NCI-H146 (cell line): Measurements from ENCODE around the gene PSEN1.

Source experiments
- DNase-seq: peaks from one replicate; lab custom pipeline; 2025; lab: John Stamatoyannopoulos, UW

Gene PSEN1

GRCh38 chr14:73240816-73241480 is 104.6 kb downstream of the PSEN1 start:
- no peak for DNase-seq

GRCh38 chr14:73241481-73242165 is 105.3 kb downstream of the PSEN1 start:
- DNase-seq, result no peak

DNA sequence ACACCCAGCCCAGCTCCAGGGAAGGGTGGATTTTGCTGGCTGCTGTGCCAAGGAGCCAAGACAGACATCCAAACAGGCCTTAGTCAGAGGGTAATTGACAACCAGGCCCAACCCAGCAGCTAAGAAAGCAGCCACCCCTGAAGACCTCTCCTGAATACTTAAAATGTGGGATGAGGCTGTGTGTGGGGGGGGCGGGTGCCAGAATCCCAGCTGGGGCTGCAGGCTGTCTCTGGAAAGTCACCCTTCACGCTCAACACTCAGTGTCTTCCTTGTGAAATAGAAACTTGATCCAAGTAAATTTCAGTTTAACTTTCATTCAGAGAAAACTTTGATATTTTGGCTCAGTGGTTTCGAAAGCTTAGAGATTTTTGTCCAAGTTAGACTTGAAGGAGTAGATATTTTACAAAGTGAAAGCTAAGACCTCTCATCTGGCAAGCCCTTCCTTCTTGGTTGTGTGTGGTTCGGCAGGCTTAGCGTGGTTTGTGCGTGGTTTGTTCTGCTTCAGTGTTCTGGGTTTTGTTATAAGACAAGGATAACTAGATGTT is 106.1 kb downstream of the PSEN1 start:
- no peak for DNase-seq

- no peak for DNase-seq
These were observed 107.0 kb downstream of the PSEN1 start for GRCh38 chr14:73243341-73243740.

GRCh38 chr14:73243748-73244147 is 107.4 kb downstream of the PSEN1 start:
- no peak for DNase-seq

- DNase-seq, result no peak
These were observed 108.4 kb downstream of the PSEN1 start for GRCh38 chr14:73244541-73245290.

- DNase-seq, result peak; percentile 34
These were observed 109.4 kb downstream of the PSEN1 start for GRCh38 chr14:73245480-73246325.

DNA sequence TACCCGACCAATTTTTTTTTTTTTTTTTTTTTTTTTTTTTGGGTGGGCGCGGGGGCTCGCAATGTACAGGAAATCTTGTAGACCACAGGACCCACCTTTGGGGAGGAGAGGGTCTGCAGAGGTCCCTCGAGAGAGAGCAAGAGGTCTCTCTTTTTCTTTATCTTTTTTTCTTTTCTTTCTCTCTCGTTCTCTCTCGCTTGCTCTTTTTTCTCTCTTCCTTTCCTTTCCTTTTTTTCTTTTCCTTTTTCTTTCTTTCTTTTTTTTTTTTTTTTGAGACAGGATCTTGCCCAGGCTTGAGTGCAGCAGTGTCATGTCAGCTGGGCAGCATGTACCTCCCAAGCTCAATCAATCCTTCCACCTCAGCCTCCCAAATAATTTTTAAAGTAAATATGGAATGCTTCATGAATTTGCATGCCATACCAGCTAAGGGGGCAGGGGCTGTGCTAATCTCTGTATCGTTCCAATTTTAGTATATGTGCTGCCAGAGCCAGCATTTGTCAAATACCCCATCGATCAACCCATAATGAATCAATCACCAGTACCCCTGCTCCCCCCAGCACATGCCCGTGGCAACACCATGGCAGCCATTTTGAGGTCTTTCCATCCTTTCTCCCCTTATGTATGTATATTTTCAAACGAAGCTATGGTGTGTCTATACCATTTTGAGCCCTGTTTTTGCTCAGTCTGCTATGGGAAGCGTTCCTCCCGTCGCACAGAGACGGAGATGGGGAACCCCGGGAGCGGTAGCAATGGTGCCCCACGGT is 110.3 kb downstream of the PSEN1 start:
- no peak for DNase-seq

GRCh38 chr14:73248108-73248868 is 112.0 kb downstream of the PSEN1 start:
- no peak for DNase-seq

DNA sequence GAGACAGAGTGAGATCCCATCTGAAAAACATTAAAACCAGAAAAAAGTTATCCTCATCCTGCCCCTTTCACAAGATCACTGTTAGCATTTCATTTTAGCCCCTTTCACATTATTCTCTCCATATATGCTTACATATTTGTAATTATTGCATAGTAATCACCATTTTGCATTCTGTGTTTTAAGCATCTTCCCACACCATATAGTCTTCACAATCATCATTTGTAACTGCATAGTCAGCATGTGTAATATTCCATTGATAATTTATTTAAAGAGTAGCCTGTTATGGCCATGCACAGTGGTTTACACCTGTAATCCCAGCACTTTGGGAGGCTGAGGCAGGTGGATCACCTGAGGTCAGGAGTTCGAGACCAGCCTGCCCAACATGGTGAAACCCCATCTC is 112.8 kb downstream of the PSEN1 start:
- no peak for DNase-seq

- DNase-seq, result no peak
These were observed 113.4 kb downstream of the PSEN1 start for GRCh38 chr14:73249564-73250316.

DNA sequence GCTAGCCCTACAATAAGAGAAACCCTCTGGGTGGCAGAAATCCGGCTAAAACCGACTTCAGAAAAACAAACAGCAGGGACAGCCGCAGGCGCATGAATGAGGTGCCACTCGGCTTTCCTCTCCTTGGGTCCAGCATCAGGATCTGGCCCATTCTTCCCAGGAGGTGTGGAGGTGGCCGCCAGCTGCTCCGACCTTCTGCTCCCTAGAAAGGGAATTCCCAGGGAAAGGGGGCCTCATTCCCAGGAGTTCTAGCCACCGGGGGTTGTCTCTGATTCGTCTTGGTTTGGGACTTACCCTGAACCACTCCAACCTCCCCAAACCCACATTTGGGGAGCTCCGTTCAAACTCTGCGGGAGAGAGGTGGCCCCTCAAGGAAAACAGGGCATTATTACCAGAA is 114.0 kb downstream of the PSEN1 start:
- DNase-seq, result no peak

DNA sequence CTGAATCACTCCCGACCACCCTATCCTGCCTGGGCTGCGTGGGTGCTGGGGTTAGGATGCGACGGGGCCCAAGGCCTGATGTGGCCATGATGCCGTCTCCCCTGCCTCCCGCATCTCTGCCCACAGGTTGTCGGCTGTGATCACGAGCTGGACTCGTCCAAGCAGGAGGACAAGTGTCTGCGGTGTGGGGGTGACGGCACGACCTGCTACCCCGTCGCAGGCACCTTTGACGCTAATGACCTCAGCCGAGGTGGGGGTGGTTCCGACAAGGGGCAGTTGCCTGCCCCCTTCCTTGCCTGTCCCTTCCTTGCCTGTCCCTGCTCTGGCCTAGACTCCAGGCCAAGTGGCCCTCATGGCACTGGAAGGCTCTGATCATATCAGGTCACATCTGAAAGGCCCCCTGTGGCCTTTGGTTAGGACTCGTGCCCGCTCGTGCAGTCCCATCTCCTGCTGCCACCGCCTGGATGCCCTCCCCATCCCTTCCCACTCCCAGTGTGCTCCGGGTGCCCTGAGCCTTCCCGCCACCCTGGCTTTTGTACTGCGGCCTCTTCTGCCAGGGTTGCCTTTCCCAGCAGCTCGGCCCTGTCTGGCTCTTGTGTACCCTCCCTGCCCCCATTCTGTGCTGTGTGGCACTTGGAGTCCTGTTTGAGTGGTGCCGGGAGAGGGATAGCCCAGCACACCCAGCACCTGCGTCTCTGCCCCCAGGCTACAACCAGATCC is 114.6 kb downstream of the PSEN1 start:
- no peak for DNase-seq

- no peak for DNase-seq
These were observed 115.4 kb downstream of the PSEN1 start for GRCh38 chr14:73251516-73252215.

- DNase-seq, result no peak
These were observed 116.4 kb downstream of the PSEN1 start for GRCh38 chr14:73252491-73253322.

DNA sequence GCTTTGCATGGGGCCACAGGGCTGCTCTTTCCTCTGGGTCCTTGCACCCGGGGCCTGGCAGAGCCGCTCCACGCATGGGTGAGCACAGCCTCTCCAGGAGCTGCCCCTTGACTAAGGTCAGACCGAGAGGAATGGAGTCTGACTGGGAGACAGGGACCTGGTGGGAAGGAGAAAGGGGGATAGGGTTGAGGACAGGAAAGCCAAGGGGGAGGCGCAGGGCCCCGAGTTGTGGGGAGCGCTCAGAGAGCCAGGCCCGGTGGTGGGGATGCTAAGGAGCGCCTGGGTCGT is 117.0 kb downstream of the PSEN1 start:
- DNase-seq, result no peak

DNA sequence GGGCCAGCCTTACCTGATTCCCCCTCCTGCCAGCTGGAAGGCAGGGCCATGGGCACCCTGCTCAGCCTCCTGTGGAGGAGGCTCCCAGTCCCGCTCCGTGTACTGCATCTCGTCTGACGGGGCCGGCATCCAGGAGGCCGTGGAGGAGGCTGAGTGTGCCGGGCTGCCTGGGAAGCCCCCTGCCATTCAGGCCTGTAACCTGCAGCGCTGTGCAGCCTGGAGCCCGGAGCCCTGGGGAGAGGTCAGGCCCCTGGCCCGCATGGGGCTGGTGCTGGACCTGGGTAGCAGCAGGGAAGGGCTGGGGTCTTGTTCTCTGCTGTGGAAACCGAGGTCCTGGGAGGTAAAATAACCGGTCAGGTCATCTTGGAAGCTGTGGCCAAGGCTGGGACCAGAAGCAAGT is 117.4 kb downstream of the PSEN1 start:
- no peak for DNase-seq
